MCF 10A (cell line): ENCODE results near the gene TMEM236. TPM values are rescaled to one million over a fixed set of nuclear protein-coding genes. Genes with fewer than 3 reads are reported as not detected.

Experiments
- BruUV-seq: library from RNA; stranded (reverse); fragments of 400-500 nt; replicated peaks from 2 replicates; lab custom pipeline; 2021; lab: Mats Ljungman, UMichigan
- CTCF ChIA-PET: fragments of 300-600 bp; sonication (Branson Sonifier 250); formaldehyde crosslinking; extraction: SDS; loops from one replicate; lab custom pipeline; 2021; ENCODE audit warnings: antibody characterized with exemption, inconsistent platforms; lab: Yijun Ruan, JAX
- POLR2A ChIA-PET: fragments of 300-600, 350-650 bp; sonication (Branson Sonifier 250); formaldehyde crosslinking; extraction: SDS; loops from one replicate; lab custom pipeline; 2020; ENCODE audit warnings: antibody characterized with exemption, inconsistent platforms; lab: Yijun Ruan, JAX
- DNase-seq: peaks from one replicate; pipeline ENCODE4 v3.0.0-alpha.2; 2018; ENCODE audit not compliant: unreplicated experiment
- H3K27ac Mint-ChIP-seq: one replicate; pipeline ENCODE4 v1.8.0; 2022; ENCODE audit warnings: mild to moderate bottlenecking, low read depth, mixed read lengths; ENCODE audit not compliant: unreplicated experiment
- H3K27me3 Mint-ChIP-seq: one replicate; pipeline ENCODE4 v1.8.0; 2022; ENCODE audit warnings: mixed read lengths; ENCODE audit not compliant: insufficient read depth, unreplicated experiment
- H3K36me3 Mint-ChIP-seq: one replicate; pipeline ENCODE4 v1.8.0; 2022; ENCODE audit warnings: mild to moderate bottlenecking, moderate library complexity, mixed read lengths; ENCODE audit not compliant: insufficient read depth, unreplicated experiment
- H3K4me1 Mint-ChIP-seq: one replicate; pipeline ENCODE4 v1.8.0; 2022; ENCODE audit warnings: mixed read lengths; ENCODE audit not compliant: insufficient read depth, unreplicated experiment
- H3K4me3 Mint-ChIP-seq: one replicate; pipeline ENCODE4 v1.8.0; 2022; ENCODE audit warnings: mild to moderate bottlenecking, moderate library complexity, mixed read lengths; ENCODE audit not compliant: unreplicated experiment
- H3K9me3 Mint-ChIP-seq: one replicate; pipeline ENCODE4 v1.8.0; 2022; ENCODE audit warnings: mixed read lengths; ENCODE audit not compliant: unreplicated experiment
- CTCF ChIP-seq: fragments of 200-600 bp; IDR thresholded peaks from one replicate; pipeline ENCODE4 v1.8.0; 2022; ENCODE audit warnings: antibody characterized with exemption, mild to moderate bottlenecking; ENCODE audit not compliant: unreplicated experiment
- intact Hi-C: fragments of 100-400 bp; cut with micrococcal nuclease; formaldehyde crosslinking; loops from 2 replicates; pipeline ENCODE4 v1.14.1; 2022
- total RNA-seq: library from RNA; stranded (reverse); gene quantifications from 2 replicates; pipeline ENCODE4 v1.2.3, GENCODE V29; 2022

TMEM236 gene
- total RNA-seq, 1 experiment from 2014 or later = 0.09 TPM

- Mint-ChIP-seq H3K4me3 (no peak overlapping the region), H3K27ac (no peak overlapping the region), H3K27me3 (no peaks in the 10 kb centered on the region), H3K4me1 (peaks cover 25% of the 10 kb centered on the region), H3K36me3 (no peaks in the 10 kb centered on the region), H3K9me3 (no peaks in the 10 kb centered on the region)
- no peak for TF ChIP-seq CTCF
- DNase-seq = no peak
- ChIA-PET CTCF (interaction anchor here (1.0 to 1.2 kb wide), 3 partner anchors 10 to 378 kb away, joined by 4 to 6 read pairs (median 4); no protein-coding TSS in a partner anchor), POLR2A (interaction anchor here (0.6 kb wide), 1 partner anchor 279 kb away, joined by 3 read pairs; no protein-coding TSS in a partner anchor)
- BruUV-seq = no TSS peak
- intact Hi-C loops = loop anchor here (5.0 kb wide), 1 partner anchor 51 kb away; no protein-coding TSS in a partner anchor
Observed at GRCh38 chr10:17838080-17838648, 86.2 kb downstream of the TMEM236 start.

- Mint-ChIP-seq H3K9me3 (no peaks in the 10 kb centered on the region), H3K27me3 (no peaks in the 10 kb centered on the region), H3K27ac (no peak overlapping the region), H3K36me3 (no peaks in the 10 kb centered on the region), H3K4me1 (peaks cover 11% of the 10 kb centered on the region), H3K4me3 (no peak overlapping the region)
- POLR2A ChIA-PET = interaction anchor here (0.6 kb wide), 1 partner anchor 50 kb away, joined by 3 read pairs; no protein-coding TSS in a partner anchor
- no TSS peak for BruUV-seq
- CTCF ChIA-PET = interaction anchor here (0.9 to 1.2 kb wide), 3 partner anchors 66 to 399 kb away, joined by 3 to 5 read pairs (median 4); no protein-coding TSS in a partner anchor
- TF ChIP-seq CTCF = no peak
- intact Hi-C loops = no loop called here
- peak; percentile 49 for DNase-seq
Observed at GRCh38 chr10:17841050-17841449, 89.0 kb downstream of the TMEM236 start.

- BruUV-seq = no TSS peak
- Mint-ChIP-seq H3K36me3 (no peaks in the 10 kb centered on the region), H3K9me3 (no peaks in the 10 kb centered on the region), H3K4me1 (peaks cover 11% of the 10 kb centered on the region), H3K4me3 (no peak overlapping the region), H3K27ac (no peak overlapping the region), H3K27me3 (no peaks in the 10 kb centered on the region)
- DNase-seq = no peak
- TF ChIP-seq CTCF = no peak
- ChIA-PET CTCF (interaction anchor here (0.6 to 9.6 kb wide), 3 partner anchors 97 to 374 kb away, joined by 3 to 198 read pairs (median 4); no protein-coding TSS in a partner anchor), POLR2A (no interaction called here)
- intact Hi-C loops = no loop called here
Observed at GRCh38 chr10:17842641-17843040, 90.6 kb downstream of the TMEM236 start.

- Mint-ChIP-seq H3K27me3 (no peaks in the 10 kb centered on the region), H3K36me3 (no peaks in the 10 kb centered on the region), H3K4me1 (peaks cover 9% of the 10 kb centered on the region), H3K9me3 (no peaks in the 10 kb centered on the region), H3K4me3 (no peak overlapping the region), H3K27ac (no peak overlapping the region)
- BruUV-seq = no TSS peak
- DNase-seq = peak; percentile 35
- intact Hi-C loops = loop anchor here (1.0 to 5.0 kb wide), 6 partner anchors 63 to 465 kb away; no protein-coding TSS in a partner anchor
- peak; percentile 38 for TF ChIP-seq CTCF
- CTCF ChIA-PET = interaction anchor here (0.5 to 9.6 kb wide), 37 partner anchors 9 to 679 kb away, joined by 3 to 198 read pairs (median 4); partner anchors contain the start of gene MRC1
- POLR2A ChIA-PET = interaction anchor here (0.5 to 0.8 kb wide), 2 partner anchors 239 to 369 kb away, joined by 4 read pairs; no protein-coding TSS in a partner anchor
Observed at GRCh38 chr10:17847585-17848296, 95.7 kb downstream of the TMEM236 start.
